Prostate gland (tissue), 2 donors: ENCODE data around the gene TAF4.

ENCODE experiments used
- POLR2AphosphoS5 ChIP-seq: sonication (generic); formaldehyde crosslinking; IDR thresholded peaks from one replicate; pipeline ENCODE4 v1.6.1; 2017; ENCODE audit warnings: antibody characterized with exemption
- TF ChIP-seq, protein P1 (sequence below), 4 experiments: fragments of 200-600 bp in 2 of 4; fragments of 450-650 bp in 2 of 4; sonication (generic) in 2 of 4; IDR thresholded peaks; 1 replicate in 3 of 4; 2 replicates in 1 of 4; pipeline ENCODE4 v1.5.1; 2016 to 2019; ENCODE audit warnings: antibody characterized with exemption in 4 of 4, mild to moderate bottlenecking in 2 of 4, moderate library complexity in 2 of 4

DNA sequence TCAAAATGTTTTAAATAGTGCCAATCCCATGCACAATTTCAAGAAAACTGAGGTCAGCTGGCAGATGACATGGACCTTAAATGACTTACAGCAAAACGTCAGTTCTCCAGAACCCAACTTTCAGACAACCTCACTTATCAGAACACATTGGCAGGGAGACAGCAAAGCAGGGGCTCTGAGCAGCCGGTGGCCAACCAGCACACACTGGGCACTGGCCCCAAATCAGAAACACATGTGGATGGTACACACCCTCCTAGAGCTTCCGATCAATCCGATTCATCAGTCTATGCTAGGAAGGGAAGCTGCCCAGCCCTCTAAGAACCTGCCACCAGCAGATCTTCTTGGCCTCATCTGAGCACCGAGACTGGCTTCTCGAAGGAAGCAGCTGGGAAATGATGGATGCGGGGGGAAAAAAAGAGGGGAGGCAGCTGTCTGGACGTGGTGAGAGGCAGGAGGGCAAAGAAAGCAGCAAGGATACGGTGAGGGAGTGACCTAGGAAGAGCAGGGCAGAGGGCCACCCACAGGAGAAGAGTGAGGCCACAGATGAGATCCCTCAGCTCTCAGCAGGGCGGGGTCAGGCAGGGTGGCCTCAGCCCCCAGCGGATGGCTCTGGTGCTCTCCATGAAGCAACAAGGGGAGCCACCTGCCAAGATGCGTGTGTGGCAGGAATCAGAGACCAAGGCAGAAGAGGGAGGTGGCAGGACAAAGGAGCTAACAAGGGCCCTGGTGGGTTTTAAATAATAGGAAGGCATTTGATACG, 32.9 kb downstream of the TAF4 start:
- TF ChIP-seq, protein P1, sequence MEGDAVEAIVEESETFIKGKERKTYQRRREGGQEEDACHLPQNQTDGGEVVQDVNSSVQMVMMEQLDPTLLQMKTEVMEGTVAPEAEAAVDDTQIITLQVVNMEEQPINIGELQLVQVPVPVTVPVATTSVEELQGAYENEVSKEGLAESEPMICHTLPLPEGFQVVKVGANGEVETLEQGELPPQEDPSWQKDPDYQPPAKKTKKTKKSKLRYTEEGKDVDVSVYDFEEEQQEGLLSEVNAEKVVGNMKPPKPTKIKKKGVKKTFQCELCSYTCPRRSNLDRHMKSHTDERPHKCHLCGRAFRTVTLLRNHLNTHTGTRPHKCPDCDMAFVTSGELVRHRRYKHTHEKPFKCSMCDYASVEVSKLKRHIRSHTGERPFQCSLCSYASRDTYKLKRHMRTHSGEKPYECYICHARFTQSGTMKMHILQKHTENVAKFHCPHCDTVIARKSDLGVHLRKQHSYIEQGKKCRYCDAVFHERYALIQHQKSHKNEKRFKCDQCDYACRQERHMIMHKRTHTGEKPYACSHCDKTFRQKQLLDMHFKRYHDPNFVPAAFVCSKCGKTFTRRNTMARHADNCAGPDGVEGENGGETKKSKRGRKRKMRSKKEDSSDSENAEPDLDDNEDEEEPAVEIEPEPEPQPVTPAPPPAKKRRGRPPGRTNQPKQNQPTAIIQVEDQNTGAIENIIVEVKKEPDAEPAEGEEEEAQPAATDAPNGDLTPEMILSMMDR (IDR thresholded peaks at IDR 0.05), result no peak
- no peak for TF ChIP-seq POLR2AphosphoS5
